SK-N-SH (cell line): ENCODE results near the gene AEN.

Source experiments
- CHD2 ChIP-seq: fragments of 150-350 bp; IDR thresholded peaks from 2 replicates; pipeline ENCODE4 v1.6.1; 2018; ENCODE audit warnings: low read length; ENCODE audit not compliant: partially characterized antibody
- CTCF ChIP-seq: fragments of 200-600 bp; sonication (generic); IDR thresholded peaks from 2 replicates; pipeline ENCODE4 v1.6.1; 2017; ENCODE audit warnings: antibody characterized with exemption, mild to moderate bottlenecking, moderate library complexity
- ELF1 ChIP-seq: IDR thresholded peaks from 2 replicates; pipeline ENCODE4 v1.4.0; 2012
- EZH2phosphoT487 ChIP-seq: fragments of 200-600 bp; sonication (generic); IDR thresholded peaks from 2 replicates; pipeline ENCODE4 v1.6.1; 2017; ENCODE audit warnings: low read depth, mixed run types, mild to moderate bottlenecking, antibody characterized with exemption, moderate library complexity, borderline replicate concordance
- FOXJ3 ChIP-seq: sonication (generic); formaldehyde crosslinking; IDR thresholded peaks from 2 replicates; pipeline ENCODE4 v1.5.1; 2020; ENCODE audit warnings: mild to moderate bottlenecking, missing genetic modification reagents
- JUND ChIP-seq: IDR thresholded peaks from 2 replicates; pipeline ENCODE4 v1.4.0; 2012
- MXI1 ChIP-seq: IDR thresholded peaks from 2 replicates; pipeline ENCODE4 v1.6.1; 2012; ENCODE audit warnings: mild to moderate bottlenecking, low read depth, low read length, improper control_type of control experiment
- NFIC ChIP-seq: IDR thresholded peaks from 2 replicates; pipeline ENCODE4 v1.4.0; 2012; ENCODE audit warnings: borderline replicate concordance
- POLR2AphosphoS5 ChIP-seq: IDR thresholded peaks from 2 replicates; pipeline ENCODE4 v1.6.1; 2012; ENCODE audit warnings: low read depth, low read length
- SIN3A ChIP-seq: IDR thresholded peaks from 2 replicates; pipeline ENCODE4 v1.6.1; 2012; ENCODE audit warnings: low read depth, mild to moderate bottlenecking, low read length, moderate library complexity, borderline replicate concordance
- ZBTB33 ChIP-seq: IDR thresholded peaks from 2 replicates; pipeline ENCODE4 v1.4.0; 2012; ENCODE audit warnings: low read depth, borderline replicate concordance
- TF ChIP-seq, protein P1 (sequence below): fragments of 150-350 bp; IDR thresholded peaks from 2 replicates; pipeline ENCODE4 v1.6.1; 2017; ENCODE audit warnings: antibody characterized with exemption, low read length, low read depth, borderline replicate concordance

GRCh38 chr15:88630141-88630721 is 9.1 kb downstream of the AEN start:
- TF ChIP-seq CTCF (no peak), EZH2phosphoT487 (no peak), FOXJ3 (CRISPR knock-in tag) (no peak), JUND (no peak), ELF1 (no peak), NFIC (no peak), ZBTB33 (no peak), POLR2AphosphoS5 (no peak), SIN3A (no peak), CHD2 (no peak), MXI1 (no peak)
- TF ChIP-seq, protein P1, sequence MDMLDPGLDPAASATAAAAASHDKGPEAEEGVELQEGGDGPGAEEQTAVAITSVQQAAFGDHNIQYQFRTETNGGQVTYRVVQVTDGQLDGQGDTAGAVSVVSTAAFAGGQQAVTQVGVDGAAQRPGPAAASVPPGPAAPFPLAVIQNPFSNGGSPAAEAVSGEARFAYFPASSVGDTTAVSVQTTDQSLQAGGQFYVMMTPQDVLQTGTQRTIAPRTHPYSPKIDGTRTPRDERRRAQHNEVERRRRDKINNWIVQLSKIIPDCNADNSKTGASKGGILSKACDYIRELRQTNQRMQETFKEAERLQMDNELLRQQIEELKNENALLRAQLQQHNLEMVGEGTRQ, result no peak
